Measurements from ENCODE around the gene MAG. TPM values are rescaled to one million over a fixed set of nuclear protein-coding genes. Genes with fewer than 3 reads are reported as not detected.

The MAG gene
- total RNA-seq, 1 donor from 2014 or later = not detected

- no peaks in the 10 kb centered on the region for H3K9me3 Mint-ChIP-seq (ENCODE audit: unreplicated experiment)
- no peaks in the 10 kb centered on the region for H3K4me1 Mint-ChIP-seq (ENCODE audit: unreplicated experiment)
- H3K36me3 Mint-ChIP-seq (ENCODE audit: unreplicated experiment) = no peaks in the 10 kb centered on the region
- no peak for DNase-seq (ENCODE audit: extremely low spot score, unreplicated experiment)
- no peak overlapping the region for H3K27ac Mint-ChIP-seq (ENCODE audit: unreplicated experiment)
- H3K4me3 Mint-ChIP-seq (ENCODE audit: unreplicated experiment) = no peak overlapping the region
- no peak for TF ChIP-seq CTCF (IDR thresholded peaks at IDR 0.05)
- peaks cover 14% of the 10 kb centered on the region for H3K27me3 Mint-ChIP-seq (ENCODE audit: unreplicated experiment)
Measured at GRCh38 chr19:35293808-35294207, 1.8 kb downstream of the MAG start.

GRCh38 chr19:35294328-35294727, 2.4 kb downstream of the MAG start:
- no peak for DNase-seq (ENCODE audit: extremely low spot score, unreplicated experiment)
- no peaks in the 10 kb centered on the region for H3K9me3 Mint-ChIP-seq (ENCODE audit: unreplicated experiment)
- H3K27ac Mint-ChIP-seq (ENCODE audit: unreplicated experiment) = no peak overlapping the region
- H3K4me1 Mint-ChIP-seq (ENCODE audit: unreplicated experiment) = no peaks in the 10 kb centered on the region
- no peak for TF ChIP-seq CTCF (IDR thresholded peaks at IDR 0.05)
- no peaks in the 10 kb centered on the region for H3K36me3 Mint-ChIP-seq (ENCODE audit: unreplicated experiment)
- no peak overlapping the region for H3K4me3 Mint-ChIP-seq (ENCODE audit: unreplicated experiment)
- peaks cover 14% of the 10 kb centered on the region for H3K27me3 Mint-ChIP-seq (ENCODE audit: unreplicated experiment)

GRCh38 chr19:35294859-35295791, 3.2 kb downstream of the MAG start:
- Mint-ChIP-seq H3K4me1 (ENCODE audit: unreplicated experiment) (no peaks in the 10 kb centered on the region), H3K4me3 (ENCODE audit: unreplicated experiment) (no peak overlapping the region), H3K27me3 (ENCODE audit: unreplicated experiment) (peaks cover 14% of the 10 kb centered on the region), H3K9me3 (ENCODE audit: unreplicated experiment) (no peaks in the 10 kb centered on the region), H3K27ac (ENCODE audit: unreplicated experiment) (no peak overlapping the region), H3K36me3 (ENCODE audit: unreplicated experiment) (no peaks in the 10 kb centered on the region)
- DNase-seq (ENCODE audit: extremely low spot score, unreplicated experiment) = no peak
- no peak for TF ChIP-seq CTCF (IDR thresholded peaks at IDR 0.05)

- Mint-ChIP-seq H3K27ac (ENCODE audit: unreplicated experiment) (no peak overlapping the region), H3K36me3 (ENCODE audit: unreplicated experiment) (no peaks in the 10 kb centered on the region), H3K27me3 (ENCODE audit: unreplicated experiment) (peaks cover 14% of the 10 kb centered on the region), H3K9me3 (ENCODE audit: unreplicated experiment) (no peaks in the 10 kb centered on the region), H3K4me1 (ENCODE audit: unreplicated experiment) (no peaks in the 10 kb centered on the region), H3K4me3 (ENCODE audit: unreplicated experiment) (no peak overlapping the region)
- no peak for TF ChIP-seq CTCF (IDR thresholded peaks at IDR 0.05)
- no peak for DNase-seq (ENCODE audit: extremely low spot score, unreplicated experiment)
Measured at GRCh38 chr19:35295792-35296462, 4.0 kb downstream of the MAG start.

Measured in osteocyte (in vitro differentiated cells).